Mucosa of descending colon (tissue), 3 donors: ENCODE data around the gene SLC22A31. TPM values are rescaled to one million over a fixed set of nuclear protein-coding genes. Genes with fewer than 3 reads are reported as not detected.

ENCODE experiments used
- ATAC-seq: fragments of 200-7000 bp; cut with Tn5 transposase; one replicate; pipeline ENCODE4 v1.9.1; 2020; ENCODE audit warnings: mild to moderate bottlenecking, moderate library complexity
- DNase-seq, 3 donors: peaks; one replicate each; pipeline ENCODE4 v3.0.0-alpha.2; 2020
- H3K36me3 ChIP-seq: fragments of 200-600 bp; one replicate; pipeline ENCODE4 v1.8.0; 2021; ENCODE audit warnings: low read depth, mild to moderate bottlenecking
- H3K4me1 ChIP-seq: fragments of 200-600 bp; one replicate; pipeline ENCODE4 v1.8.0; 2021; ENCODE audit warnings: low read depth, mild to moderate bottlenecking
- H3K4me3 ChIP-seq: fragments of 200-600 bp; one replicate; pipeline ENCODE4 v1.8.0; 2021; ENCODE audit warnings: mild to moderate bottlenecking
- H3K9me3 ChIP-seq: fragments of 200-600 bp; one replicate; pipeline ENCODE4 v1.8.0; 2021; ENCODE audit warnings: mild to moderate bottlenecking
- CTCF ChIP-seq: fragments of 200-600 bp; IDR thresholded peaks from one replicate; pipeline ENCODE4 v1.8.0; 2022; ENCODE audit warnings: antibody characterized with exemption, mild to moderate bottlenecking
- intact Hi-C, 2 donors: fragments of 100-400 bp; cut with DNase I in 1 of 2; cut with micrococcal nuclease in 1 of 2; formaldehyde crosslinking; loops; one replicate each; pipeline versions ENCODE4 v1.11.0 to v1.11.1; 2022; cut with DNase I, micrococcal nuclease
- total RNA-seq, 3 donors: library from RNA; stranded (reverse); fragmentation: NEBNext Ultra II Directional in 2 of 3; extraction: Animal tissue kit (Norgen Biotek cat#: 25700) in 2 of 3; gene quantifications; one replicate each; pipeline versions ENCODE4 v1.2.1 to v1.2.4, GENCODE V29; 2021 to 2023
- donor health status: DM: no; HTN: no; CAD: no; lungs with moderate emphysema.
- donor health status: DM: no; HTN: no; CAD: no.
- donor health status: DM: no; HTN: yes; CAD: no.

SLC22A31 gene
- total RNA-seq, 3 donors from 2014 or later: 0.35 to 1.8 (median 1.1) TPM

- DNase-seq (no peak), ATAC-seq (no peak)
- no peak for TF ChIP-seq CTCF
- Histone ChIP-seq H3K4me1 (no peaks in the 10 kb centered on the region), H3K36me3 (no peaks in the 10 kb centered on the region), H3K4me3 (no peak overlapping the region), H3K9me3 (no peaks in the 10 kb centered on the region)
- intact Hi-C loops: no loop called here
Observed at GRCh38 chr16:89233678-89234490, 33.5 kb upstream of the SLC22A31 start.

GRCh38 chr16:89232107-89232506, 31.8 kb upstream of the SLC22A31 start:
- no peak for ATAC-seq
- no peak overlapping the region for H3K4me3 ChIP-seq
- no peak for DNase-seq
- intact Hi-C loops: no loop called here
- H3K9me3 ChIP-seq: peaks cover 18% of the 10 kb centered on the region
- H3K36me3 ChIP-seq: peaks cover 9% of the 10 kb centered on the region
- no peak for TF ChIP-seq CTCF
- H3K4me1 ChIP-seq: no peaks in the 10 kb centered on the region

- no peak for ATAC-seq
- Histone ChIP-seq H3K36me3 (peaks cover 23% of the 10 kb centered on the region), H3K9me3 (peaks cover 21% of the 10 kb centered on the region), H3K4me1 (no peaks in the 10 kb centered on the region), H3K4me3 (no peak overlapping the region)
- intact Hi-C loops: no loop called here
- no peak for TF ChIP-seq CTCF
- DNase-seq: no peak
Observed at GRCh38 chr16:89230255-89230654, 29.9 kb upstream of the SLC22A31 start.

- ATAC-seq (no peak), DNase-seq (no peak)
- Histone ChIP-seq H3K4me1 (no peaks in the 10 kb centered on the region), H3K36me3 (peaks cover 23% of the 10 kb centered on the region), H3K9me3 (peaks cover 21% of the 10 kb centered on the region), H3K4me3 (no peak overlapping the region)
- no peak for TF ChIP-seq CTCF
- intact Hi-C loops: no loop called here
Observed at GRCh38 chr16:89224665-89225064, 24.3 kb upstream of the SLC22A31 start.

GRCh38 chr16:89222931-89223330, 22.6 kb upstream of the SLC22A31 start:
- Histone ChIP-seq H3K4me1 (peaks cover 7% of the 10 kb centered on the region), H3K4me3 (no peak overlapping the region), H3K9me3 (peaks cover 11% of the 10 kb centered on the region), H3K36me3 (peaks cover 23% of the 10 kb centered on the region)
- intact Hi-C loops: no loop called here
- no peak for TF ChIP-seq CTCF
- no peak for ATAC-seq
- DNase-seq: no peak
